Trophoblast cell (in vitro differentiated cells and primary cell): Measurements from ENCODE around the gene FXYD3.
A peak's percentile ranks its signal among the peaks of the same experiment; 100 is the strongest.

Experiments
- DNase-seq, 2 donors: peaks; one replicate each; pipeline ENCODE4 v3.0.0-alpha.2; 2016
- H2AFZ ChIP-seq: 2 replicates; pipeline ENCODE4 v1.6.1; 2013; ENCODE audit warnings: low read length, moderate library complexity, mild to moderate bottlenecking; ENCODE audit not compliant: insufficient read depth, poor library complexity
- H2AK5ac ChIP-seq: 2 replicates; pipeline ENCODE4 v1.6.1; 2013; ENCODE audit warnings: mild to moderate bottlenecking, low read length
- H2BK120ac ChIP-seq: 2 replicates; pipeline ENCODE4 v1.6.1; 2013; ENCODE audit warnings: low read length, mild to moderate bottlenecking, moderate library complexity; ENCODE audit not compliant: insufficient read depth, poor library complexity
- H2BK12ac ChIP-seq: 2 replicates; pipeline ENCODE4 v1.6.1; 2013; ENCODE audit warnings: mild to moderate bottlenecking, low read length, moderate library complexity
- H2BK5ac ChIP-seq: 2 replicates; pipeline ENCODE4 v1.6.1; 2013; ENCODE audit warnings: low read length, low read depth, moderate library complexity, mild to moderate bottlenecking; ENCODE audit not compliant: poor library complexity
- H3K14ac ChIP-seq: 2 replicates; pipeline ENCODE4 v1.6.1; 2013; ENCODE audit warnings: mild to moderate bottlenecking, low read length
- H3K18ac ChIP-seq: 2 replicates; pipeline ENCODE4 v1.6.1; 2013; ENCODE audit warnings: mild to moderate bottlenecking, low read length
- H3K23ac ChIP-seq: 2 replicates; pipeline ENCODE4 v1.6.1; 2013; ENCODE audit warnings: low read length
- H3K27ac ChIP-seq: 2 replicates; pipeline ENCODE4 v1.5.1; 2013; ENCODE audit warnings: low read depth, mild to moderate bottlenecking, inconsistent platforms, low read length, moderate library complexity
- H3K27me3 ChIP-seq: 2 replicates; pipeline ENCODE4 v1.6.1; 2013; ENCODE audit warnings: inconsistent platforms, mild to moderate bottlenecking, low read length, moderate library complexity; ENCODE audit not compliant: insufficient read depth
- H3K36me3 ChIP-seq, 2 experiments: 1 replicate in 1 of 2; 2 replicates in 1 of 2; pipeline ENCODE4 v1.6.1; 2013; ENCODE audit warnings: low read length in 2 of 2, mild to moderate bottlenecking in 2 of 2, moderate library complexity in 1 of 2; ENCODE audit not compliant: insufficient read depth in 2 of 2, control insufficient read depth in 1 of 2
- H3K4ac ChIP-seq: 2 replicates; pipeline ENCODE4 v1.6.1; 2013; ENCODE audit warnings: low read depth, mild to moderate bottlenecking, low read length, moderate library complexity
- H3K4me1 ChIP-seq, 2 experiments: 1 replicate in 1 of 2; 2 replicates in 1 of 2; pipeline ENCODE4 v1.6.1; 2013; ENCODE audit warnings: low read length in 2 of 2, mild to moderate bottlenecking in 2 of 2, moderate library complexity in 1 of 2; ENCODE audit not compliant: insufficient read depth in 2 of 2, control insufficient read depth in 1 of 2
- H3K4me2 ChIP-seq: 2 replicates; pipeline ENCODE4 v1.6.1; 2013; ENCODE audit warnings: inconsistent platforms, mild to moderate bottlenecking, low read length, moderate library complexity
- H3K4me3 ChIP-seq: 2 replicates; pipeline ENCODE4 v1.5.1; 2013; ENCODE audit warnings: mild to moderate bottlenecking, low read depth, low read length, inconsistent platforms
- H3K79me1 ChIP-seq: one replicate; pipeline ENCODE4 v1.6.1; 2013; ENCODE audit warnings: low read length
- H3K79me2 ChIP-seq: 2 replicates; pipeline ENCODE4 v1.6.1; 2013; ENCODE audit warnings: low read length, mild to moderate bottlenecking; ENCODE audit not compliant: control insufficient read depth, insufficient read depth, poor library complexity
- H3K9ac ChIP-seq: 2 replicates; pipeline ENCODE4 v1.6.1; 2013; ENCODE audit warnings: mild to moderate bottlenecking, low read length
- H3K9me3 ChIP-seq: 2 replicates; pipeline ENCODE4 v1.6.1; 2013; ENCODE audit warnings: low read depth, mild to moderate bottlenecking, control low read depth, inconsistent platforms, low read length; ENCODE audit not compliant: insufficient read depth
- H4K12ac ChIP-seq: 2 replicates; pipeline ENCODE4 v1.6.1; 2013; ENCODE audit warnings: low read depth, mild to moderate bottlenecking, low read length, moderate library complexity
- H4K8ac ChIP-seq: 2 replicates; pipeline ENCODE4 v1.6.1; 2013; ENCODE audit warnings: low read depth, mild to moderate bottlenecking, low read length, moderate library complexity
- H4K91ac ChIP-seq: one replicate; pipeline ENCODE4 v1.6.1; 2013; ENCODE audit warnings: low read depth, mild to moderate bottlenecking, low read length, moderate library complexity
- WGBS: extraction: QIAGEN DNeasy Blood & Tissue Kit; methylation state at CpG from one replicate; pipeline ENCODE4 v1.1.7; 2013; ENCODE audit warnings: missing lambda C conversion rate; ENCODE audit not compliant: insufficient read length, insufficient coverage; ENCODE audit errors: extremely low coverage; 5-methylcytosine and 5-hydroxymethylcytosine counted together

FXYD3 gene

DNA sequence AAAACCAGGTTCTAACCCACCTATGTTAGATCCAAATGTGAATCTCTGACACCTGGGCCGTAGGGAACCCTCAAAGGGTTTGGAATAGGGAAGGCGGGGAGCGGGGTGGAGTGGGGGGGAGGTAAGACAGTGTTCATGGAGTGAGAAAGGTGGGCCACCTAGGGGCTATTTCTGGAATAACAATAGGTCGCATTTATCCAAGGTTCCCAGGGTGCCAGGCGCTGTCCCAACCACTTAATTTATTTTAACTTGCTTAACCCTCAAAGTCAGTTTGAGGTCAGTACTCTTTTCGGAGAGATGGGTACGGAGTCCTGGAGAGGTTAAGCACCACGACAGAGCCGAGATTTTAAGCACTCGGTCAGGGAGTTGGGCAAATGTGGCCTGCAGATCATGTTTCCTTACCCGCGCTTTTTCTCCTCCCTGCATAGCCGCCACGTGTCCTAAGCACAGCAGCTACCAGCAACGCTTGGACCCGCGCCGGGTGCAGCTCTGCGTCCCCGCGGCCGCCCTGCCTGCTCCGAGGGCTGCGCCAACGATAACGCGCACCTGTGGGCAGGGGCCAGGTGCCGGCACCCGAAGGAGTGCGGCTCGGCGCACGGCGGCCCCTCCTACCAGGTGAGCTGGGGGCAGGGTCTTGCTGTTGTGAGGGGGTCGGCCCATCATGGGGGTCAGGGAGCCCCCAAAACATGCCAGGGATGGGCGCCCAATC is 25.0 kb upstream of the FXYD3 start:
- no peak overlapping the region for H4K91ac ChIP-seq
- H3K4me1 ChIP-seq = peaks cover 6 to 12% of the 10 kb centered on the region in 2 experiments
- no peak overlapping the region for H2AK5ac ChIP-seq
- H2BK12ac ChIP-seq = no peak overlapping the region
- peak; percentile 29 to 65 for DNase-seq
- peak overlapping the region; percentile 20 for H3K4me3 ChIP-seq
- H3K18ac ChIP-seq = no peak overlapping the region
- H3K79me2 ChIP-seq = peaks cover 2% of the 10 kb centered on the region
- no peaks in the 10 kb centered on the region for H3K27me3 ChIP-seq
- H3K14ac ChIP-seq = no peak overlapping the region
- WGBS = no CpG with 5 or more reads among the region's 36 CpGs
- H2AFZ ChIP-seq = peak overlapping the region; percentile 72
- H3K4me2 ChIP-seq = peak overlapping the region; percentile 64
- H3K9me3 ChIP-seq = peaks cover 3% of the 10 kb centered on the region
- H3K27ac ChIP-seq = no peak overlapping the region
- no peak overlapping the region for H3K23ac ChIP-seq
- H3K79me1 ChIP-seq = peaks cover 5% of the 10 kb centered on the region
- no peak overlapping the region for H2BK120ac ChIP-seq
- no peaks in the 10 kb centered on the region for H3K36me3 ChIP-seq
- no peak overlapping the region for H2BK5ac ChIP-seq
- no peak overlapping the region for H3K4ac ChIP-seq
- no peak overlapping the region for H4K12ac ChIP-seq
- no peak overlapping the region for H3K9ac ChIP-seq
- H4K8ac ChIP-seq = no peak overlapping the region

DNA sequence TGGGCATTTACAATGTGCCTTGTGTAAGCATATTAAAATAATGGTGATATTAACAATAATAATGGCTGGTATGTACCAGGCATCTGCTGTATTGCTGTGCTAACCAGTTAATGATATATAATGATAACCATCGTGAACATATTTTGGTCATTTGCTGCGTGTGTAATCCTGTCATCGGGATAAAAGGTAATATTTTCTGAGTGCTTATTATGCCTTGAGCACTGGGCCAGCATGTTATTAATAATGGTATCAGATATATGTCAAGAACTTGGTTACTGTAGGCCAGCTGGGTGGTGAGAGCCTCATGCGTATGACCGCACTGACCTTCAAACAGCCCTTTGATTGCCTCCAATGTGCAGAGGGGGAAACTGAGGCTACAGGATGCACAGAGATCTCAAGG is 22.2 kb upstream of the FXYD3 start:
- H3K4me1 ChIP-seq = peaks cover 4 to 8% of the 10 kb centered on the region in 2 experiments
- peak overlapping the region; percentile 29 for H2BK120ac ChIP-seq
- DNase-seq = peak in 1 of 2 donors; percentile 49
- peaks cover 2% of the 10 kb centered on the region for H3K79me2 ChIP-seq
- no peak overlapping the region for H4K12ac ChIP-seq
- no CpG with 5 or more reads among the region's 5 CpGs for WGBS
- H2BK12ac ChIP-seq = no peak overlapping the region
- peak overlapping the region; percentile 9 for H3K14ac ChIP-seq
- peak overlapping the region; percentile 64 for H3K9ac ChIP-seq
- H4K91ac ChIP-seq = peak overlapping the region; percentile 3
- no peak overlapping the region for H3K4ac ChIP-seq
- H3K27me3 ChIP-seq = no peaks in the 10 kb centered on the region
- no peaks in the 10 kb centered on the region for H3K9me3 ChIP-seq
- H2BK5ac ChIP-seq = no peak overlapping the region
- no peak overlapping the region for H2AFZ ChIP-seq
- no peak overlapping the region for H3K4me2 ChIP-seq
- no peak overlapping the region for H3K23ac ChIP-seq
- no peak overlapping the region for H3K27ac ChIP-seq
- H3K79me1 ChIP-seq = peaks cover 5% of the 10 kb centered on the region
- no peak overlapping the region for H4K8ac ChIP-seq
- no peak overlapping the region for H3K4me3 ChIP-seq
- H2AK5ac ChIP-seq = no peak overlapping the region
- no peak overlapping the region for H3K18ac ChIP-seq
- no peaks in the 10 kb centered on the region for H3K36me3 ChIP-seq

DNA sequence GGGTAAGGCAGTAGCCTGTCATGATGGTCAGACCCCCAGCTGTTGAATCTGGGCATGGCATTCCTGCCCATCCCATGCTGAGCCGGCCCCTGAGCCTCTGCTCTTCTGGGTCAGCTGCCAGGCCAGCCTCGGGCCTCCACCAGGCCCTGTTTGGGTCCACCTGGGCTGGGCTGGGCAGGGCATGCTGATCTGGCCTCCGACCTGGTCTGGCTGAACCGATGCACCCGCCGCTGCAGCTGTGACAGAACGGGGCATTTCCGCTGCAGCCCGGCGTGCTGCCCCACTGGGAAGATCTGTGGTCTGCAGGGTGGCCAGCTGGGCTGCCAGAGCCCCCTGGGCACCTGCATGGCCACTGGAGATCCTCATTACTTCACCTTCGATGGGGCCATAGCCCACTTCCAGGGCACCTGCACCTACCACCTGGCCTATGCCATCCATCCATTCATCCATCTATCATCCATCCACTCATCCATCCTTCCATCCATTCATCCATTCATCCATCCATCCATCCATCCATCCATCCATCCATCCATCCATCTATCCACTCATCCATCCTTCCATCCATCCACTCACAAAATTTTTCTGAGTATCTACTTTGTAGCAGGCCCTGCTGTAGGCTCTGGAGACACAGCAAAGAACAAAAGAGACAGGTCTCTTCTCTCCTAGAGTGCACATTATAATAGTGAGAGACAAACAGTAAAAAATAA is 21.5 kb upstream of the FXYD3 start:
- no peak overlapping the region for H2AK5ac ChIP-seq
- H3K4me3 ChIP-seq = no peak overlapping the region
- peak overlapping the region; percentile 29 for H2BK120ac ChIP-seq
- H3K9me3 ChIP-seq = no peaks in the 10 kb centered on the region
- peaks cover 4 to 7% of the 10 kb centered on the region in 2 experiments for H3K4me1 ChIP-seq
- H4K12ac ChIP-seq = no peak overlapping the region
- peak overlapping the region; percentile 8 for H4K8ac ChIP-seq
- WGBS = no CpG with 5 or more reads among the region's 11 CpGs
- H3K4ac ChIP-seq = no peak overlapping the region
- H4K91ac ChIP-seq = peak overlapping the region; percentile 3
- H3K36me3 ChIP-seq = no peaks in the 10 kb centered on the region
- peaks cover 2% of the 10 kb centered on the region for H3K79me2 ChIP-seq
- H3K4me2 ChIP-seq = no peak overlapping the region
- H3K18ac ChIP-seq = no peak overlapping the region
- no peak overlapping the region for H2AFZ ChIP-seq
- peaks cover 5% of the 10 kb centered on the region for H3K79me1 ChIP-seq
- no peaks in the 10 kb centered on the region for H3K27me3 ChIP-seq
- peak overlapping the region; percentile 20 for H2BK12ac ChIP-seq
- DNase-seq = no peak
- H3K9ac ChIP-seq = no peak overlapping the region
- no peak overlapping the region for H3K23ac ChIP-seq
- H3K14ac ChIP-seq = peak overlapping the region; percentile 9
- no peak overlapping the region for H3K27ac ChIP-seq
- H2BK5ac ChIP-seq = peak overlapping the region; percentile 21

GRCh38 chr19:35094656-35095055 is 21.0 kb upstream of the FXYD3 start:
- Histone ChIP-seq H3K14ac (no peak overlapping the region), H3K4me1 (peaks cover 4 to 7% of the 10 kb centered on the region in 2 experiments), H3K4me3 (no peak overlapping the region), H3K4ac (no peak overlapping the region), H4K8ac (no peak overlapping the region), H2BK12ac (no peak overlapping the region), H3K9me3 (no peaks in the 10 kb centered on the region), H3K27me3 (no peaks in the 10 kb centered on the region), H2BK5ac (no peak overlapping the region), H3K36me3 (no peaks in the 10 kb centered on the region), H3K4me2 (no peak overlapping the region), H3K18ac (no peak overlapping the region), H3K23ac (no peak overlapping the region), H3K27ac (no peak overlapping the region), H4K91ac (no peak overlapping the region), H3K9ac (no peak overlapping the region), H4K12ac (no peak overlapping the region), H3K79me1 (peaks cover 5% of the 10 kb centered on the region), H2AK5ac (no peak overlapping the region), H2BK120ac (no peak overlapping the region), H3K79me2 (peaks cover 2% of the 10 kb centered on the region), H2AFZ (no peak overlapping the region)
- DNase-seq = peak; percentile 41 to 64
- WGBS = no CpG with 5 or more reads among the region's 4 CpGs
